H1 (cell line): ENCODE data around the gene PIP5K1B. TPM values are rescaled to one million over a fixed set of nuclear protein-coding genes. Genes with fewer than 3 reads are reported as not detected.

ENCODE experiments used
- ATF2 ChIP-seq: IDR thresholded peaks from 2 replicates; pipeline ENCODE4 v1.6.1; 2012; ENCODE audit warnings: low read length, inconsistent platforms
- BCL11A ChIP-seq, 2 experiments: IDR thresholded peaks; one replicate each; pipeline ENCODE4 v1.6.1; 2011; ENCODE audit warnings: low read depth in 2 of 2, low read length in 2 of 2, mild to moderate bottlenecking in 2 of 2
- CBX5 ChIP-seq: fragments of 300-800, 300-1000 bp; sonication (generic); IDR thresholded peaks from 2 replicates; pipeline ENCODE4 v1.7.1; 2016; ENCODE audit warnings: antibody characterized with exemption, low read length, low read depth
- CREB1 ChIP-seq: IDR thresholded peaks from 2 replicates; pipeline ENCODE4 v1.6.1; 2012; ENCODE audit warnings: inconsistent platforms
- E2F6 ChIP-seq: IDR thresholded peaks from 2 replicates; pipeline ENCODE4 v1.6.1; 2012; ENCODE audit warnings: inconsistent platforms
- EGR1 ChIP-seq: IDR thresholded peaks from 2 replicates; pipeline ENCODE4 v1.6.1; 2011; ENCODE audit warnings: low read depth, low read length, borderline replicate concordance
- EP300 ChIP-seq, 2 experiments: IDR thresholded peaks; 1 replicate in 1 of 2; 2 replicates in 1 of 2; pipeline ENCODE4 v1.6.1; 2011 to 2012; ENCODE audit warnings: low read depth in 2 of 2, low read length in 2 of 2, mild to moderate bottlenecking in 2 of 2, borderline replicate concordance in 1 of 2, inconsistent platforms in 1 of 2, moderate library complexity in 1 of 2
- EZH2 ChIP-seq: fragments of 200-600 bp; sonication (generic); IDR thresholded peaks from 2 replicates; pipeline ENCODE4 v1.7.1; 2012; ENCODE audit warnings: low read depth, mild to moderate bottlenecking, moderate library complexity, low read length, inconsistent platforms; ENCODE audit not compliant: severe bottlenecking
- GABPA ChIP-seq: IDR thresholded peaks from 2 replicates; pipeline ENCODE4 v1.6.1; 2011; ENCODE audit warnings: mild to moderate bottlenecking, low read length, moderate library complexity, borderline replicate concordance; ENCODE audit not compliant: insufficient read depth
- HDAC6 ChIP-seq: IDR thresholded peaks from one replicate; pipeline ENCODE4 v1.7.1; 2012; ENCODE audit warnings: low read depth, mild to moderate bottlenecking, inconsistent platforms, low read length, moderate library complexity
- JUN ChIP-seq: IDR thresholded peaks from 2 replicates; pipeline ENCODE4 v1.6.1; 2011; ENCODE audit warnings: low read depth, mild to moderate bottlenecking, improper control_type of control experiment, low read length
- KDM4A ChIP-seq: IDR thresholded peaks from one replicate; pipeline ENCODE4 v1.7.1; 2012; ENCODE audit warnings: low read depth, mild to moderate bottlenecking, moderate library complexity, low read length, inconsistent platforms; ENCODE audit not compliant: severe bottlenecking
- NANOG ChIP-seq: IDR thresholded peaks from 2 replicates; pipeline ENCODE4 v1.6.1; 2011; ENCODE audit warnings: low read length, low read depth, mild to moderate bottlenecking, inconsistent platforms; ENCODE audit not compliant: insufficient read depth, poor library complexity, severe bottlenecking
- PHF8 ChIP-seq: fragments of 200-600 bp; sonication (generic); conservative IDR thresholded peaks from 2 replicates; pipeline ENCODE4 v1.7.1; 2012; ENCODE audit warnings: low read depth, mild to moderate bottlenecking, inconsistent platforms, low read length, moderate library complexity
- RAD21 ChIP-seq, 2 experiments: IDR thresholded peaks in 1 of 2; conservative IDR thresholded peaks in 1 of 2; 2 replicates each; pipeline ENCODE4 v1.6.1; 2011; ENCODE audit warnings: low read depth in 2 of 2, low read length in 2 of 2, improper control_type of control experiment in 1 of 2, inconsistent platforms in 1 of 2, mild to moderate bottlenecking in 1 of 2, moderate library complexity in 1 of 2
- RBBP5 ChIP-seq: IDR thresholded peaks from 2 replicates; pipeline ENCODE4 v1.7.1; 2012; ENCODE audit warnings: low read depth, mild to moderate bottlenecking, inconsistent platforms, low read length, moderate library complexity, borderline replicate concordance
- SIRT6 ChIP-seq: IDR thresholded peaks from one replicate; pipeline ENCODE4 v1.7.1; 2012; ENCODE audit warnings: low read length, inconsistent platforms
- SP1 ChIP-seq: IDR thresholded peaks from 2 replicates; pipeline ENCODE4 v1.6.1; 2011; ENCODE audit warnings: low read depth, low read length
- SP4 ChIP-seq: IDR thresholded peaks from 2 replicates; pipeline ENCODE4 v1.6.1; 2012; ENCODE audit warnings: low read length, inconsistent platforms
- TBP ChIP-seq: IDR thresholded peaks from 2 replicates; pipeline ENCODE4 v1.6.1; 2011; ENCODE audit warnings: low read depth, low read length, improper control_type of control experiment
- ZNF274 ChIP-seq: IDR thresholded peaks from 2 replicates; pipeline ENCODE4 v1.7.0; 2012; ENCODE audit warnings: low read length, borderline replicate concordance; ENCODE audit errors: extremely low read depth
- polyA plus RNA-seq, 7 experiments: library from polyadenylated mRNA; depleted of rRNA in 3 of 7; stranded (reverse) in 5 of 7; unstranded in 2 of 7; fragments of >200 nt in 5 of 7; fragments of 200-250 nt in 2 of 7; gene quantifications; 1 replicate in 5 of 7; 2 replicates in 1 of 7; 4 replicates in 1 of 7; pipeline versions ENCODE4 v1.2.1 to v1.2.3, GENCODE V29; 2011 to 2013; ENCODE audit warnings: missing spikeins in 2 of 7, mixed read lengths in 2 of 7
- total RNA-seq: library from RNA; stranded (reverse); fragmentation: NEBNext Ultra II Directional; extraction: Animal tissue kit (Norgen Biotek cat#: 25700); gene quantifications from 2 replicates; pipeline ENCODE4 v1.2.1, GENCODE V29; 2021

The PIP5K1B gene
- total and polyA plus RNA-seq, 2 of the 8 experiments (the other 6 are each of a cell fraction or from before 2014, with no cell fraction given), result 4.7 to 7.7 TPM

GRCh38 chr9:68779558-68780379 is 74.7 kb downstream of the PIP5K1B start (continued):
- TF ChIP-seq RBBP5 (no peak), E2F6 (peak; percentile 53; the same call in 1 of the 2 replicates), EZH2 (no peak), SIRT6 (no peak), ATF2 (no peak), SP4 (0 out of 2 replicates have a peak, but pooled peaks have one; percentile 81), RAD21 (IDR thresholded peaks at IDR 0.05 in 1 of 2, conservative IDR thresholded peaks at IDR 0.05 in 1 of 2; ENCODE audit: low read depth in 2 of 2, low read length in 2 of 2) (peak in 1 of 2 experiments; percentile 22; a peak in 1 of 4 replicates), BCL11A (IDR thresholded peaks at IDR 0.05; ENCODE audit: low read depth in 2 of 2, low read length in 2 of 2) (no peak), ZNF274 (no peak), JUN (no peak), HDAC6 (no peak), SP1 (no peak), TBP (peak; percentile 77), EP300 (IDR thresholded peaks at IDR 0.05; ENCODE audit: borderline replicate concordance in 1 of 2, low read depth in 2 of 2, low read length in 2 of 2) (peak in 1 of 2 experiments; percentile 45; a peak in 1 of 3 replicates), PHF8 (peak; percentile 88), GABPA (no peak), NANOG (no peak), KDM4A (peak; percentile 100), EGR1 (no peak), CREB1 (peak; percentile 99), CBX5 (no peak)
